Keratinocyte (primary cell): ENCODE measurements around the gene ABR.

Source experiments
- EZH2 ChIP-seq: IDR thresholded peaks from one replicate; pipeline ENCODE4 v1.6.1; 2012; ENCODE audit warnings: inconsistent platforms, mild to moderate bottlenecking, low read length, moderate library complexity
- TF ChIP-seq, protein P1 (sequence below), 3 experiments: IDR thresholded peaks in 1 of 3; conservative IDR thresholded peaks in 1 of 3; optimal IDR thresholded peaks in 1 of 3; 2 replicates in 2 of 3; 3 replicates in 1 of 3; pipeline versions ENCODE3 to v1.5.1; 2011; ENCODE audit warnings: low read length in 3 of 3, mild to moderate bottlenecking in 3 of 3, moderate library complexity in 2 of 3, control low read depth in 1 of 3, inconsistent platforms in 1 of 3; ENCODE audit not compliant: insufficient read depth in 2 of 3; ENCODE audit errors: extremely low read depth in 1 of 3

DNA sequence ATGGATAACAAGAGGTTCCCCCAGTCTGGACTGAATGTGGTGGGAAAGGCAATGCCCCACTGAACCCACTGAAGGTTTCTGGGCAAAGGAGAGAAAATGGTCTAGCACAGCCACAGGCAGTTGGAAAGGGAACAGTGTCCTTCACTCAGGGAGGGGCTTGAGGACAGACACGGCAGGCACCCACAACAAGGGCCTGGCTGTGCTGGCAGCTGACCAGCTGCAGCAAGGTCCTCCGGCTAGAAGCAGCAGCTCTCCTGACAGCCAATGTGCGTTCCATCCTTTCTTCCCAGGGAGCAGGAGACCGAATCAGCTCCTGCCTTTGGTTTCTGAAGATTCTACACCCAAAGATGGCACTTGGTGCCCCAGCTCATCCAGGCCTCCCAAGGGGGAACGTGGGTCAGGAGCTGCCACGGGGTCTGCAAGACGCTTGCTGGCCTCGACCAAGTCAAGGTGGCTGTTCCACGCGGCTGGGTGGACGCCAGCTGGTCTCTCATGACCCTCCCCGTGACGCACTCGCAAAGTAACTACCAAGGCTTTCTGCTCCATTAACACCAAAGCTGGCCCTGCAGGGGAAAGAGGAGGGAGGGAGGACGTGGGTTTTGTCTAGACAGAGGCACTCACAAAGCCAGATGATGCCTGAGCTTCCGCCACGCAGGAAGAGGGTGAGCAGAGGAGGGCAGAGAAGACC lies 11.1 kb downstream of the ABR start:
- TF ChIP-seq, protein P1, sequence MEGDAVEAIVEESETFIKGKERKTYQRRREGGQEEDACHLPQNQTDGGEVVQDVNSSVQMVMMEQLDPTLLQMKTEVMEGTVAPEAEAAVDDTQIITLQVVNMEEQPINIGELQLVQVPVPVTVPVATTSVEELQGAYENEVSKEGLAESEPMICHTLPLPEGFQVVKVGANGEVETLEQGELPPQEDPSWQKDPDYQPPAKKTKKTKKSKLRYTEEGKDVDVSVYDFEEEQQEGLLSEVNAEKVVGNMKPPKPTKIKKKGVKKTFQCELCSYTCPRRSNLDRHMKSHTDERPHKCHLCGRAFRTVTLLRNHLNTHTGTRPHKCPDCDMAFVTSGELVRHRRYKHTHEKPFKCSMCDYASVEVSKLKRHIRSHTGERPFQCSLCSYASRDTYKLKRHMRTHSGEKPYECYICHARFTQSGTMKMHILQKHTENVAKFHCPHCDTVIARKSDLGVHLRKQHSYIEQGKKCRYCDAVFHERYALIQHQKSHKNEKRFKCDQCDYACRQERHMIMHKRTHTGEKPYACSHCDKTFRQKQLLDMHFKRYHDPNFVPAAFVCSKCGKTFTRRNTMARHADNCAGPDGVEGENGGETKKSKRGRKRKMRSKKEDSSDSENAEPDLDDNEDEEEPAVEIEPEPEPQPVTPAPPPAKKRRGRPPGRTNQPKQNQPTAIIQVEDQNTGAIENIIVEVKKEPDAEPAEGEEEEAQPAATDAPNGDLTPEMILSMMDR (optimal IDR thresholded peaks at IDR 0.05 in 1 of 3, IDR thresholded peaks at IDR 0.05 in 1 of 3, conservative IDR thresholded peaks at IDR 0.05 in 1 of 3; ENCODE audit: extremely low read depth in 1 of 3, insufficient read depth in 2 of 3, low read length in 3 of 3) = no peak
- TF ChIP-seq EZH2 = no peak
